ENCODE measurements around the gene SOCS4.
A peak's percentile ranks its signal among the peaks of the same experiment; 100 is the strongest.
"Not testable (repeated sequence)": the region's sequence is repeated elsewhere in the genome, so short reads cannot be mapped to it uniquely, and the experiment has no call there.

Gene SOCS4

DNA sequence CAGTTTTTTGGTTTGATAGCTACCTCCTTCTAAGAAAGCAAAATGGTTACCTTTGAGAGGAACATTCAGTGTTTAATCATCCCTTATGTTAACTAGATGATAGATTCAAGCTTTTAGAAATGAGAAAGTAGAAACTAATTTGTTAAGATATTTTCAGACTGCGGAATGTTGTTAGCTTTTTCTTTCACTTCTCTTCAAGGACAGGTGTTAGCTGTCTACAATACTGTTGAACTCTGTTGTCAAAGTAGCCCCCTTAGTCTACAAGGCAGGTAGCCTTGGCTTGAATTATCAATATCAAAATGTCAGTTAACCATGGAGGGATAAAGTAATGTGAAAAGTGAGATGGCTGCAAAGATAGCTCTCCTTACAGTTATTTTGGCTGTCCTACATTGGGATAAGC lies 39.2 kb downstream of the SOCS4 start:
- DNase-seq (no peak), ATAC-seq (no peak)
- Mint-ChIP-seq H3K27me3 (no peaks in the 10 kb centered on the region), H3K4me1 (peaks cover 17% of the 10 kb centered on the region), H3K4me3 (no peak overlapping the region), H3K9me3 (no peaks in the 10 kb centered on the region), H3K27ac (no peak overlapping the region)

DNA sequence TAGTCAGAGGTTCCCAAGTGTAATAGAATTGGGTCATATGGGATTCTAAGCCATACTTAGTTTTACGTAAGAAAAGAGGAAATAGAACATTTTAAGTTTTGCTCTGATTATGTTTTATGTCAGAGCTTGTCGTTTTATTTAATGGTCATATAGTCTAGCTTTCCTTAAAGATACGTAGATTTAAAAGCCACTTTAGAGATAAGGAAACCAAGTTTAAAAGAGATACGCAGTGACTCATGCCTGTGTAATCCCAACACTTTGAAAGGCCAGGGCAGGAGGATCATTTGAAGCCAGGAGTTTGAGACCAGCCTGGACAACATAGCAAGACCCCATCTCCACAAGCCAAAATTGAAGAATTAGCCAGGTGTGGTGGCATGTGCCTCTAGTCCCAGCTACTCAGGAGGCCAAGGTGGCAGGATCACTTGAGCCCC lies 44.0 kb downstream of the SOCS4 start:
- Mint-ChIP-seq H3K4me3 (no peak overlapping the region), H3K9me3 (no peaks in the 10 kb centered on the region), H3K27ac (peak overlapping the region in 1 of 2 donors; percentile 25), H3K4me1 (peaks cover 33% of the 10 kb centered on the region), H3K27me3 (no peaks in the 10 kb centered on the region)
- ATAC-seq (no peak), DNase-seq (no peak)

DNA sequence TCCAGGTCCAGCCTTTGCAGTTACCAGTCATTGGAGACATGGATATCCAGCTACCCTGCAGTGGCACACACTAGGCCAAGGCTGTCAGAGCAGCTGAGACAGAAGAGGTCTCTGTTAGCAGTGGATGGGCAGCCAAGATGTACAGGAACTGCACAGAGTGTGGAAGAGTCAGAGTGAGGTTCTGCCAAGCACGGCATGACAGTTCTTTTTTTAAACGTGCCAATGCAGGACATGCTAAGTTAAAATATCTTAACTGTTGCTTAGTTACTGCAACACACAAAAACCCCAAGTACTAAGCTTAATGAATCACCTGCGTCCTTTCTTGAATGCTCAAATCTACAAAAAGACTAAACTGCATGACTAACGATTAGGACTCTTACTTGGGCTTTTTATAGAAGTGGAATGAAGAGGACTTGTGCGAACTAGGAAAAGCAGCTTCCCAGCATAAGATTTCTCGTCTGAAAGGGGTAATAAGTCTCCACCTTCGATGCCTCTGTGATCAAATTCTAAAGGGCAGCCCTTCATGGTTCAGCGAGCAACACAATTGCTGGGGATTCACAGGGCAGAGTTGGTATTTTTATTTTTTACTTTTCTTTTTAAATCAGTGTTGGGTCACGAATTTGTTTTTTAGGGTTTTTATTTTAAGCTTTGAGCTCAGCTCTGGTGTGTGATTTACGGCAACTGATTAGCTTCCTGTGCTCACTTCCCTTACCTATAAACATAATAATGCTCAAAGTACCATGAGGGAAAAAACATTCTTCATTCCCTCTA lies 45.0 kb downstream of the SOCS4 start:
- peak overlapping the region; percentile 5 to 6 for H3K27ac Mint-ChIP-seq
- H3K4me1 Mint-ChIP-seq, result peaks cover 33% of the 10 kb centered on the region
- DNase-seq (peak in 1 of 2 donors; percentile 16), ATAC-seq (peak; percentile 90)
- H3K9me3 Mint-ChIP-seq, result no peaks in the 10 kb centered on the region
- H3K27me3 Mint-ChIP-seq, result no peaks in the 10 kb centered on the region
- H3K4me3 Mint-ChIP-seq, result peak overlapping the region; percentile 24 to 27

DNA sequence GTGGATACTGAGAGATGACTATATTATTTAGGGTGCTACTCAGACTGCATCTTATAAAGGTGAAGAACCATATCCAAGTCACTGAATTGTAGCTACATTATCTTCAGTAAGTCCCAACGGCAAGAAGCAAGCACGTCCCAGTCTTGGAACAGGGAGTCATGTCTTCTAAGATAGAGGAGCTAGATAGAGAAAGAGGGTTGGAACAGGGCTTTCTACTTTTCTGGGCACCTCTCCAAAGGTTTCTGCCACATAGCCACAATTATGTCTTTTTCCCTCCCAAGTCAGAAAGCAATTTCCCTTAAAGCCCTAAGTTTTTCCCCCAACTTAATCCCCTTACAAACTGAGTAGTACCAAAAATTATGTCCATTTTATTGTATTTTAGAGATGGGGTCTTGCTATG lies 46.8 kb downstream of the SOCS4 start:
- DNase-seq, result no peak
- no peak for ATAC-seq
- Mint-ChIP-seq H3K9me3 (no peaks in the 10 kb centered on the region), H3K4me3 (no peak overlapping the region), H3K27me3 (no peaks in the 10 kb centered on the region), H3K27ac (no peak overlapping the region), H3K4me1 (peaks cover 33% of the 10 kb centered on the region)

DNA sequence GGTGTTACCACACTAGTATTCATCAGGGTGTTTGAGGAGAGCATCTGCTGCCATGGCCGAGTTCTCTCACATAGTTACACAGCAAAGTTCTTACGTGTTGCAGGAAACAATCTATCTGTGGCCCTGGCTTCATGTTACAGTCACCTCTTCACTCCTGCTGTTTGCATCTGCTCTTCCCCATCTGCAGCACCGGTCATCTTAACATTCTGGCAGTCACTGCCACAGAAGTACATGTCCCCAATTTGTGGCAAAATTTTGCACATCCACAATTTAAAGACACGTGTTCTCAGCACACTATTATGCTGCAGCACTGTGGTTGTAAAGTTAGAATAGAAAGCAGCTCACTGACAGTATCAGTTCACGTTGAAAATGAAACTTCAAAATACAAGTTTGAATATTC lies 47.6 kb downstream of the SOCS4 start:
- no peaks in the 10 kb centered on the region for H3K9me3 Mint-ChIP-seq
- DNase-seq, result no peak
- peak overlapping the region in 1 of 2 donors; percentile 66 for H3K27ac Mint-ChIP-seq

DNA sequence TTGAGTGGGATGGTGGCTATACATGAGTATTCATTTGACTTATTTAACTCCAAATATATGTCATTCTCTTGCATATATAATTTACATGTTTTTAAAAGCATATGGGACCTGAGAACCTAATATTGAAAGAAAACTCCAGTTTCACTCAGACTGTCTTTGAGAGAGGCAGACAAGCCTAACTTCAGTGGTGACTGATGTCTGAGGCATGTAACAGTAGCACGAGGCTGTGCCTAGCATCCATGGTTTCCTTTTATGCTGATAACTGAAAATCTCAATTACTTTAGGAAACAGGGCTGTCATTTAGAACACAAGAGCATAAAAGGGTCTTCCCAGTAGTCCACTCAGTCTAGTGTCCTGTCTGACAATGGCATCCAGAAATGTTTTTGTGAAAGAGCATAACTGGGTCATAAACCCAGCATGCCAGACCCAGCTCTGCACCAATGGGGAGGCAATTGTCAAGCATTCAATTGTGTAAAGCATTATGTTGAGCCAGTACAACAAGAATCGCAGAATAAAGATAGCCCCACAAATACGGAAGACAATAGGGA lies 48.7 kb downstream of the SOCS4 start:
- Mint-ChIP-seq H3K27me3 (no peaks in the 10 kb centered on the region), H3K4me1 (peaks cover 33% of the 10 kb centered on the region), H3K27ac (peak overlapping the region in 1 of 2 donors; percentile 1), H3K4me3 (no peak overlapping the region), H3K9me3 (no peaks in the 10 kb centered on the region)
- no peak for DNase-seq
- no peak for ATAC-seq

More for the DNA sequence above, 47.6 kb downstream of the SOCS4 start:
- Mint-ChIP-seq H3K27me3 (no peaks in the 10 kb centered on the region), H3K4me3 (peak overlapping the region in 1 of 2 donors; percentile 12), H3K4me1 (peaks cover 33% of the 10 kb centered on the region)
- ATAC-seq, result peak; percentile 16

DNA sequence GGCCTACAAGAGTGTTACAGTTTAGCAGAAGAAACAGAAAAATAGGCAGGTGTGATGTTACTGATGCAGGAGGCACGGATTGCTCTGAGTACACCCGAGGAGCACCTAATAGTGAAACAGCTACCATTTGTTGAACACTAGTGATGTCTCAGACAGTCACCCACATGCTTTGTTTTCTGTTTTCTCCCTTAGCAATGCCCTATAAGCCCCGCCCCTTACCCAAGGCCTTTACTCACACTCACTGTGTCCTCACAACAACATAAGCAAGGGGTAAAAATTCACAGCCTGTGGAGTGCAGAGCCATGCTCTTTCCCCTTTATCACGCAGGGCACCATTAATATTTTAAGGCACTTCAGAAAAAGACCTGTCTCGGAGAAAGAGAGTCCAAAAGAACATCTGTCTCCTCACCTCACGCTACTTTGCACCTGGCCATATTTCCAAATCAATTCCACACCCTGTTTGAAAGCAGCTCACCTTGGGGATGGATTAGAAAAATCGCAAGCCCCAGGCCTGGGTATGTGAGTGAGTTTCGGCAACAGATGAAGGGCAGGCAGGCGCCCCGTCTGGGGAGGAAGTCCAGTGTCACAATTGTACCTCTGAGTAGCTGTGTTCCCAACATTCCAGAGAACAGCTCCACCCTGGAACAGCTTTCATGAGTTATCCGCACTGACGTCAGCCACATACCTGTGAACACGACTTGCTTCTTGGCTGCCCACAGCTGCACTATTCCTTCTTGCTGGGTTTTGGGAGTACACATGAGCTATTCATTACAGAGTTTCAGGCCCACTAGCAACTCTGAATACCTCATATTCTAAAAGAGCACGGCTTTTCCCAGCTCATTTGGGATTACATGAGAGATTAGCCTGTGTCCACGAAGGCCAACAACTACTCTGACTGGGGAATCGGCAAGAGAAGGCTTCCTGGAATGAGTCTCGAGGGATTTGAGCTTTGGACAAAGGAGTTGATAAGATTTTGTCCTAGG lies 50.4 kb downstream of the SOCS4 start:
- Mint-ChIP-seq H3K27ac (no peak overlapping the region), H3K27me3 (no peaks in the 10 kb centered on the region), H3K4me1 (peaks cover 15% of the 10 kb centered on the region), H3K9me3 (no peaks in the 10 kb centered on the region), H3K4me3 (no peak overlapping the region)
- DNase-seq (no peak), ATAC-seq (no peak)

DNA sequence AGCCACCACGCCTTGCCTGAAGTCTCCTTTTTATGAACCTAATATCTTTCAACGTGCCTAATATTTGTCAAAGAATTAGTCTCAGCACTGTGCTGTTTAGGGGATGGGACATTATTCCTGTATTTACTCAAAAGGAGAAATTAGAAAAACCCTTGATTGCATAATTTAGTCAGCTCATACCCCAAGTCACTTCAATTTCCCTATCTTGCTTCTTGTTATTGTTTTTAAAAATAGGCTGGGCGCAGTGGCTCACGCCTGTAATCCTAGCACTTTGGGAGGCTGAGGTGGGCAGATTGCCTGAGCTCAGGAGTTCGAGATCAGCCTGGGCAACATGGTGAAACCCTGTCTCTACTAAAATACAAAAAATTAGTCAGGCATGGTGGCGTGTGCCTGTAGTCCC lies 52.9 kb downstream of the SOCS4 start:
- not testable (repeated sequence) for ATAC-seq, H3K4me3 Mint-ChIP-seq, H3K9me3 Mint-ChIP-seq, H3K4me1 Mint-ChIP-seq, H3K27ac Mint-ChIP-seq, H3K27me3 Mint-ChIP-seq, DNase-seq

DNA sequence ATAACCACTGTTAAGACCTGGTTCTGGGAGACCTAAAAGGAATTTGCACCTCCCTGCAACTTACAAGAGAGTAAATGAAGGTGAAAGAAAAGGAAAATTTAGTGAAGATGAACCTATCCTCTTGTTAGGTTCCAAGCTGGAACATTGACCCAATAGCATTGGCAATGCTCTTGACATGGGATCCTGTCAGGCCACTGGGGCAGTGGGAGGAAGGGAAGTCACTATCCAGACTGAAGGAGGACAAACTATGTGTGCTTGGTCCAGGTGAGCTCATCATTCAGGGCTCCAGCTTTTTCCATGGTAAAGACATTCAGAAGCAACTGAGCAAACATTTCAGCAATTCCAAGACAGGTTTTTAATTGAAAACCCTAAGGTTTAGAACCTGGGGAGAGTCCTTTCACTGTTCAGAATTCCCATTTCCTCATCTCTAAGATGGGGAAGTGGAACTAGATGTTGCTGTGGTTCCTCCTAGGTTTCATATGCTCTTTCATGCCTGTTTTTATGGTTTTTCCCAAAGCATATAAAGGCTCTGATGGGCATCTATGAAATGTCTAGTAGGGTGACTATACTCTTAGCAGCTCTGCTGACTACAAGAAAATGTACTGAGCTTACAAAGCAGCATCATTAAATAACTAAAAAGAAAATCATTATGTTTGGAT lies 57.5 kb downstream of the SOCS4 start:
- Mint-ChIP-seq H3K9me3 (no peaks in the 10 kb centered on the region), H3K4me1 (no peaks in the 10 kb centered on the region), H3K27me3 (no peaks in the 10 kb centered on the region), H3K27ac (no peak overlapping the region), H3K4me3 (no peak overlapping the region)
- DNase-seq (no peak), ATAC-seq (no peak)

DNA sequence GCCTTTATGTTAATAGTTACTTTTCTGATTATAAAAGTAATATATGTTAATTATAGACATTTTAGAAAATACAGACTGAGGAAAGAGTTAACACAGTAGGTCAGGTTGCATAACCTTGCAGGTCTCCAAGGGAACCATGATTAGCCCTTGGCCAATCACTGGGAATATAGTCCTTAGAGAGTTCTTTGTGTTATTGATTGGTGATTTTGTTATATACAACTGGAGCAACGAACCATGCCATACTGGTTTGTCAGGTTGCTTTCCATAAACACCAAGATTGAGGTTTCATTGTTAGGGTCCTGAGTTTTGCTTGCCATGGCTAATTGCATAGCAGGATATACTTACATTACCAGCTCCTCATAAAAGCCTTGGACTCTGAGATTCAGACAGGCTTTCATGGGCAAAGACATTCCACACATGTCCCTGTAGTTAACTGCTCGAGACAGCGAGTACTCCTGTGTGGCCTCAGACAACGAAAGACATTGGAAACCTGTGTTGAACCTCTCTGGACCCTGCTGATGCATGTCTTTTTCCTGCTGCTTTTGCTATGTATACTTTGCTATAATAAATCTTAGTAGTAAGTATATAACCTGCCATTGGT lies 58.1 kb downstream of the SOCS4 start:
- no peak overlapping the region for H3K4me3 Mint-ChIP-seq
- no peaks in the 10 kb centered on the region for H3K4me1 Mint-ChIP-seq
- H3K9me3 Mint-ChIP-seq, result no peaks in the 10 kb centered on the region
- ATAC-seq, result no peak
- no peak overlapping the region for H3K27ac Mint-ChIP-seq
- H3K27me3 Mint-ChIP-seq, result no peaks in the 10 kb centered on the region
- no peak for DNase-seq

DNA sequence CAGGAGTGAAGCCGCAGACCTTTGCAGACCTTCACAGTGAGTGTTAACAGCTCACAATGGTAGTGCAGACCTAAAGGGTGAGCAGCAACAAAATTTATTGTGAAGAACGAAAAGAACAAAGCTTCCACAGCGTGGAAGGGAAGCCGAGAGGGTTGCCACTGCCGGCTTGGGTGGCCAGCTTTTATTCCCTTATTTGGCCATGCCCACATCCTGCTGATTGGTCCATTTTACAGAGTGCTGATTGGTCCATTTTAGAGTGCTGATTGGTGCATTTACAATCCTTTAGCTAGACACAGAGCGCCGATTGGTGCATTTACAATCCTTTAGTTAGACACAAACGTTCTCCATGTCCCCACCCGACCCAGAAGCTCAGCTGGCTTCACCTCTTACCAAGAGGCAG lies 59.9 kb downstream of the SOCS4 start:
- Mint-ChIP-seq H3K4me1 (no peaks in the 10 kb centered on the region), H3K27me3 (no peaks in the 10 kb centered on the region), H3K27ac (no peak overlapping the region), H3K4me3 (no peak overlapping the region), H3K9me3 (no peaks in the 10 kb centered on the region)
- ATAC-seq, result no peak
- DNase-seq, result no peak

DNA sequence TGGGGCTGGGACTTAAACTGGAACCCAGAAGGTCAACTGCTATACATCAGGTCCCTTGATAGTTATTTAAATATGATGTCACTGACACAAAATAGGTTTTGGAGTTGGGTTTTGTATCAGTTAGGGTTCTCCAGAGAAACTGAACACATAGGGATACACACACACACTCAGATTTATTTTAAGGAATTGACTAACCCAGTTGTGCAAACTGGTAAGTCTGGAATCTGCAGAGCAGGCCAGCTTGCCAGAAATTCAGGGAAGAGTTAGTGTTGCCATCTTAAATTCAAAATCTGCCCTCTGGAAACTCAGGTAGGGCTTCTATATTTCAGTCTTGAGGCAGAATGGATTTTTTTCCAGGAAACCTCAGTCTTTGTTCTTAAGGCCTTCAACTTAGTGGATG lies 61.3 kb downstream of the SOCS4 start:
- Mint-ChIP-seq H3K9me3 (no peaks in the 10 kb centered on the region), H3K4me1 (no peaks in the 10 kb centered on the region), H3K27me3 (no peaks in the 10 kb centered on the region), H3K4me3 (no peak overlapping the region), H3K27ac (no peak overlapping the region)
- ATAC-seq (no peak), DNase-seq (no peak)

DNA sequence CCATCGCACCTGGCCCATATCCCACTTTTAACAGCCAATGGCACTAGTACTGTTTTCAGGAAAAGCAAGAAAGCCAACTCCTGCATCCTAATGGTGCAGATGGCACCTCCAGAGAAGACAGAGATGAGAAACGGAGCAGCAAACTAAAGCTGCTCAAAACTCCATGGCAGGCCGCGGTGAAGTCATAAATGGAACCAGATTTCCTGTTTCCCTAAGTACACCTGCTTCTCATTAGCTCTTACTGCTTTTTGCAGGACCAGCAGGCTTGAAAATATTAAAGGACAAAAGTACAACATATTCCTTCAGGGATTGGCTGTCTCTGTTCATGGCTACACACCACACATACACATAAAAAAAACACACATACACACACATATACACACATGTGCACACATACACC lies 65.3 kb downstream of the SOCS4 start:
- H3K4me3 Mint-ChIP-seq, result no peak overlapping the region

DNA sequence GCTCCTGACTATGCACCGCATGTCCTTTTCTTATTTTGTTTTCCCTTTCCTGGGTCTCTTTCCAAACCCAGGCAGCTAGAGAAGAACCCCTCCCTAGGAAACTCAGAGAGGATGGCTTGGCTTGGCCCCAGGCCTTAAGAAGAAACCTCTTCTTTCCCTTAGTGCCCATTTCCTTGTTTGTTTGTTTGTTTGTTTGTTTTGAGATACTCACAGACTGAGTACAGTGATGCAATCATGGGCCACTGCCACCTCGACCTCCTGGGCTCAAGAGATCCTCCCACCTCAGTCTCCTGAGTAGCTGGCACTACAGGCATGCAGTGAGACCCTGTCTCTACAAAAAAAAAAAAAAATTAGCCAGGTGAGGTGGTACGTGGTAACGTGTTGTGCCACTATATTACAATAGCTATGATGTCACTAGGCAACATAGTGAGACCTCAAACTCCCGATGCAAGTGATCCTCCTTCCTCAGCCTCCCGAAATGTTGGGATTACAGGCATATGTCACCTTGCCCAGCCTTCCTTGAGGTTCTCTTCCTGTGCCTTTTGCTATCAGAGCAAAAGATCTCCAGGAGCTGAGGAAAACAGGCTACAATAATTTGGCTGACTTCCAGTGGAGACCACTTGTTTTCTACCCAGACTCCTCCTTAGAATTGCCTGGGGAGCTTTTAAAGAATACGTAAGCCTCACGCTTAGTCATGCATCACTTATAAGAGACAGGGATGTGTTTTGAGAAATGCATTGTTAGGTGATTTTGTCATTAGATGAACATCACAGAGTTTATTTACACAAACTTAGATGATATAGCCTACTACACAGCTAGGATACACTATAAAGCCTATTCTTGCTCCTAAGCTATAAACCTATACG lies 67.5 kb downstream of the SOCS4 start:
- no peak for DNase-seq
- Mint-ChIP-seq H3K27me3 (no peaks in the 10 kb centered on the region), H3K27ac (no peak overlapping the region), H3K4me3 (no peak overlapping the region), H3K9me3 (no peaks in the 10 kb centered on the region), H3K4me1 (peaks cover 23% of the 10 kb centered on the region)
- ATAC-seq, result no peak

More for the DNA sequence above, 65.3 kb downstream of the SOCS4 start:
- no peak overlapping the region for H3K27ac Mint-ChIP-seq
- no peak for ATAC-seq
- no peaks in the 10 kb centered on the region for H3K9me3 Mint-ChIP-seq
- H3K27me3 Mint-ChIP-seq, result no peaks in the 10 kb centered on the region
- peaks cover 7% of the 10 kb centered on the region for H3K4me1 Mint-ChIP-seq
- DNase-seq, result no peak
